Stimulated activated CD8-positive, alpha-beta memory T cell treated with anti-CD3 and anti-CD28 coated beads, Interleukin-4, amount 100 ng/mL, for 1 hour (primary cell): Measurements from ENCODE around the gene KCNC1.

Source experiments
- DNase-seq, 2 donors: peaks; one replicate each; pipeline ENCODE4 v3.0.0-alpha.2; 2020; ENCODE audit warnings: low read depth in 2 of 2, low spot score in 1 of 2

The KCNC1 gene

GRCh38 chr11:17772704-17773600, 38.4 kb downstream of the KCNC1 start:
- DNase-seq = no peak

GRCh38 chr11:17773674-17774073, 39.1 kb downstream of the KCNC1 start:
- no peak for DNase-seq

- DNase-seq = no peak
Observed at GRCh38 chr11:17774232-17775034, 39.9 kb downstream of the KCNC1 start.

- DNase-seq = no peak
Observed at GRCh38 chr11:17775035-17775348, 40.4 kb downstream of the KCNC1 start.

- no peak for DNase-seq
Observed at GRCh38 chr11:17775507-17776211, 41.1 kb downstream of the KCNC1 start.

GRCh38 chr11:17776212-17776875, 41.8 kb downstream of the KCNC1 start:
- DNase-seq = no peak

GRCh38 chr11:17777086-17777737, 42.6 kb downstream of the KCNC1 start:
- no peak for DNase-seq

GRCh38 chr11:17777738-17778091, 43.1 kb downstream of the KCNC1 start:
- DNase-seq = no peak

GRCh38 chr11:17778352-17778751, 43.8 kb downstream of the KCNC1 start:
- no peak for DNase-seq

- no peak for DNase-seq
Observed at GRCh38 chr11:17778956-17779860, 44.6 kb downstream of the KCNC1 start.

- no peak for DNase-seq
Observed at GRCh38 chr11:17779861-17780594, 45.4 kb downstream of the KCNC1 start.

- no peak for DNase-seq
Observed at GRCh38 chr11:17780668-17781067, 46.1 kb downstream of the KCNC1 start.

- no peak for DNase-seq
Observed at GRCh38 chr11:17781221-17781620, 46.6 kb downstream of the KCNC1 start.

- DNase-seq = no peak
Observed at GRCh38 chr11:17781626-17782025, 47.0 kb downstream of the KCNC1 start.

GRCh38 chr11:17782145-17782544, 47.6 kb downstream of the KCNC1 start:
- no peak for DNase-seq

GRCh38 chr11:17782603-17783337, 48.2 kb downstream of the KCNC1 start:
- DNase-seq = no peak

GRCh38 chr11:17783878-17784277, 49.3 kb downstream of the KCNC1 start:
- DNase-seq = no peak

GRCh38 chr11:17786824-17787525, 52.4 kb downstream of the KCNC1 start:
- DNase-seq = no peak
